ENCODE data around the gene DDRGK1.
"Not testable (repeated sequence)": the region's sequence is repeated elsewhere in the genome, so short reads cannot be mapped to it uniquely, and the experiment has no call there.

DDRGK1 gene

DNA sequence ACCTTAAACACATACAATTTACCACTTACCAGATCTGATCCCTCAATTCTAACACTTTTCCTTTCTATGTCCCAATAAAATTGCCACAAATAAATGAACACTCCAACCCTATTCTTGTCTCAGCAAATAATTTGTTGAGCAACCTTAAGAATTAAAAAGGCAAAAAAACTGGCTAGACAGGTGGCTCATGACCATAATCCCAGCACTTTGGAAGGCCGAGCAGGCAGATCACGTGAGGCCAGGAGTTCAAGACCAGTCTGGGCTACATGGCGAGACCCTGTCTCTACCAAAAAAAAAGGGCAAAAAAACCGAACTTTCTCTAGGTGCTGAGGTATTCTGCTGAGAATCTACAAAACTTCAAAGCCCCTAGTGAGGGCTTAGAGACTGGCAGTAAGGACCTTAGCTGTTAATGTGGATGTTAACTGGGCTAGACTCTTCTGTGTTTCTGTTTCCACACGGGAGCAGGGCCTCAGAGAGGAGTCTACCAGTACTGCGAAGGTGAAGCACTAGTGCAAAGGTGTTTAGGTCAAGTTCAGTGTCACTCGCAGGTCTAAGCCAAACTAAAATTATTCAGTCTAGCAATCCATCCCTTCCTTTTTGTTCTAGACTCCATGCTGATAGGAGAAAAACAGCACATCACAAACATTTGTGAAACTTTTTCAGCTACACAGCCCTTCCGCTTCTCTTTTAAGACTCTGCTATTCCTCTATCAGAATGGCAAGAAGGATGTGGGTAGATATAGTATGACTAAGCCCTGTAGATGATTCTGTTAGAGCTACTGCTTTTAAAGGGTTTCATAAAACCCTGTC lies 47.5 kb downstream of the DDRGK1 start:
- peaks cover 24 to 28% of the 10 kb centered on the region in 2 donors for H3K4me1 ChIP-seq (ENCODE audit: control insufficient read depth in 1 of 2, insufficient read depth in 2 of 2, low read length in 2 of 2)
- H3K36me3 ChIP-seq (ENCODE audit: control insufficient read depth in 1 of 2, insufficient read depth in 2 of 2, low read length in 2 of 2), result no peaks in the 10 kb centered on the region
- H3K4me3 ChIP-seq (ENCODE audit: low read depth in 1 of 2, low read length in 2 of 2), result no peak overlapping the region
- peak overlapping the region in 1 of 2 donors; percentile 28 for H3K9ac ChIP-seq (ENCODE audit: low read depth in 1 of 2, low read length in 2 of 2)
- H3K27me3 ChIP-seq (ENCODE audit: control insufficient read depth in 1 of 2, insufficient read depth in 2 of 2, low read length in 2 of 2), result no peaks in the 10 kb centered on the region
- no peaks in the 10 kb centered on the region for H3K9me3 ChIP-seq (ENCODE audit: control insufficient read depth in 1 of 2, low read length in 2 of 2)
- H3K27ac ChIP-seq (ENCODE audit: low read depth, low read length), result no peak overlapping the region

DNA sequence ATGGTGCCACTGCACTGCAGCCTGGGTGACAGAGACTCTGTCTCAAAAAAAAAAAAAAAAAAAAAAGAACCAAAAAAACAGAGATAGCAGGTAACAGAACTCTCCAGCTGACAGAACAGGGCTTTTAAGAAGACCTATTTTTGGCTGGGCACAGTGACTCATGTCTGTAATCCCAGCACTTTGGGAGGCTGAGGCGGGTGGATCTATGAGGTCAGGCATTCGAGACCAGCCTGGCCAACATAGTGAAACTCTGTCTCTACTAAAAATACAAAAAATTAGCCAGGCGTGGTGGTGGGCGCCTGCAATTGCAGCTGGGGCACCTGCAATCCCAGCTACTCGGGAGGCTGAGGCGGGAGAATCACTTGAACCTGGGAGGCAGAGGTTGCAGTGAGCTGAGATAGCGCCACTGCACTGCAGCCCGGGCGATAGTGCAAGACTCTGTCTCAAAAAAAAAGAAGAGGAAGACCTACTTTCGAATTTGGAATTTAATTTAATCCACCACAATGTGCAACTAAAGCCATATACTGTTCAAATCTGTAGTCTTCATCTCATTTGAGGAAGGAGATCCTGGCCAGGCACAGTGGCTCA lies 52.3 kb downstream of the DDRGK1 start:
- H3K9ac ChIP-seq (ENCODE audit: low read depth in 1 of 2, low read length in 2 of 2); H3K4me1 ChIP-seq (ENCODE audit: control insufficient read depth in 1 of 2, insufficient read depth in 2 of 2, low read length in 2 of 2); H3K9me3 ChIP-seq (ENCODE audit: control insufficient read depth in 1 of 2, low read length in 2 of 2); H3K27ac ChIP-seq (ENCODE audit: low read depth, low read length); H3K27me3 ChIP-seq (ENCODE audit: control insufficient read depth in 1 of 2, insufficient read depth in 2 of 2, low read length in 2 of 2); H3K4me3 ChIP-seq (ENCODE audit: low read depth in 1 of 2, low read length in 2 of 2): not testable (repeated sequence)
- peaks cover 11 to 34% of the 10 kb centered on the region in 2 donors for H3K36me3 ChIP-seq (ENCODE audit: control insufficient read depth in 1 of 2, insufficient read depth in 2 of 2, low read length in 2 of 2)

DNA sequence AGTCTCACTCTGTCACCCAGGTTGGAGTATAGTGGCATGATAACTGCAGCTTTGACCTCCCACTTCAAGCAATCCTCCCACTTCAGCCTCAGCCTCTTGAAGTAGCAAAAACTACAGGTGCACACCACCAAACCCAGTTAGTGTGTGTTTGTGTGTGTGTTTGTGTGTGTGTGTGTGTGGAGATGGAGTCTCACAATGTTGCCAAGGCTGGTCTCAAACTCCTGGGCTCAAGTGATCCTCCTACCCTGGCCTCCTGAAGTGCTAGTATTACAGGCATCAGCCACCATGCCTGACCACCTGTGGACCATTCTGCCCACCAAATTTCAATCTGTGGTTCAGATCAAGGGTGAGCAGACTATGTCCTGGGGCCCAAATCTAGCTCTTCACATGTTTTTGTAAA lies 53.6 kb downstream of the DDRGK1 start:
- no peaks in the 10 kb centered on the region for H3K9me3 ChIP-seq (ENCODE audit: control insufficient read depth in 1 of 2, low read length in 2 of 2)
- no peaks in the 10 kb centered on the region for H3K4me1 ChIP-seq (ENCODE audit: control insufficient read depth in 1 of 2, insufficient read depth in 2 of 2, low read length in 2 of 2)
- no peak overlapping the region for H3K27ac ChIP-seq (ENCODE audit: low read depth, low read length)
- no peak overlapping the region for H3K4me3 ChIP-seq (ENCODE audit: low read depth in 1 of 2, low read length in 2 of 2)
- no peak overlapping the region for H3K9ac ChIP-seq (ENCODE audit: low read depth in 1 of 2, low read length in 2 of 2)
- no peaks in the 10 kb centered on the region for H3K27me3 ChIP-seq (ENCODE audit: control insufficient read depth in 1 of 2, insufficient read depth in 2 of 2, low read length in 2 of 2)
- H3K36me3 ChIP-seq (ENCODE audit: control insufficient read depth in 1 of 2, insufficient read depth in 2 of 2, low read length in 2 of 2), result peaks cover 11 to 42% of the 10 kb centered on the region in 2 donors

DNA sequence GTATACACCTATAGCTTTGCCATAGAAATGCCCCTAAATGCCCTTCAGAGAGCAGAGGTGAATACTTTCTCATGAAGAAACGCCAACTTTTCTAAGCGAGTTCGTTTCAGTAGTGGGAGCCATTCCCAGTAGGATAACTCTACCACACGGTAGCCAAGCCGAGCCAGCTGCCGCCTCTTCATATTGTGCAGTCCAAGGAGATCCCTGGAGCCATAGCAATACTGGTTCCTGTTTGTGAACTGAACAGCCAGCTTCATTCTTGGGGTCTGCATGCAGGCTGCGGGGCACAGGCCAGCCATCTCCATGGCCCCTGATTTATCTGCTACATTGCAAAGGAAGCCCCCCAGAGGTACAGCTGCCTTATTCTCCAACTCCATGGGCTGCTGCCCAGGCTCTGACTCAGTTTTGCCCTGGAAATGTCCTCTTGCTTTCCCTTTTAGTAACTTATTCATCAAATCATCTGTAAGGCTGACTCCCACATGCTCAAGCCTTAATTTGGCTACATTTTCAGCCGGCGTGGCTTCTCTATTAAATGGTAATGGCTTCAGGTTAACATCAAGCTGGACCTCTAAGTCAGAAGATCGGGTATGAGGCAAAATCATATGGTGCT lies 57.6 kb downstream of the DDRGK1 start:
- no peaks in the 10 kb centered on the region for H3K4me1 ChIP-seq (ENCODE audit: control insufficient read depth in 1 of 2, insufficient read depth in 2 of 2, low read length in 2 of 2)
- H3K27me3 ChIP-seq (ENCODE audit: control insufficient read depth in 1 of 2, insufficient read depth in 2 of 2, low read length in 2 of 2), result no peaks in the 10 kb centered on the region
- H3K9ac ChIP-seq (ENCODE audit: low read depth in 1 of 2, low read length in 2 of 2), result no peak overlapping the region
- H3K4me3 ChIP-seq (ENCODE audit: low read depth in 1 of 2, low read length in 2 of 2), result no peak overlapping the region
- H3K9me3 ChIP-seq (ENCODE audit: control insufficient read depth in 1 of 2, low read length in 2 of 2), result no peaks in the 10 kb centered on the region
- peaks cover 11 to 44% of the 10 kb centered on the region in 2 donors for H3K36me3 ChIP-seq (ENCODE audit: control insufficient read depth in 1 of 2, insufficient read depth in 2 of 2, low read length in 2 of 2)
- H3K27ac ChIP-seq (ENCODE audit: low read depth, low read length), result no peak overlapping the region

DNA sequence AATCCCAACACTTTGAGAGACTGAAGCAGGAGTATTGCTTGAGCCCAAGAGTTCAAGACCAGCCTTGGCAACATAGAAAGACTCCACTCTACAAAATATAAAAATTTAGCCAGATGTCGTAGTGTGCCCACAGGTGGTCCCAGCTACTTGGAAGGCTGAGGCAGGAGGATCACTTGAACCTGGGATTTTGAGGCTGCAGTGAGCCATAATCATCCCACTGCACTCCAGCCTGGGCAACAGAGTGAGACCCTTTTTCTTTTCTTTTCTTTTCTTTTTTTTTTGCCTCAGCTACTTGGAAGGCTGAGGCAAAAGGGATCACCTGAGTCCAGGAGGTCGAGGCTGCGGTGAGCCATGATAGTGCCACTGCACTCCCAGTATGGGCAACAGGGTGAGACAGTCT lies 62.7 kb downstream of the DDRGK1 start:
- Histone ChIP-seq H3K27me3 (ENCODE audit: control insufficient read depth in 1 of 2, insufficient read depth in 2 of 2, low read length in 2 of 2) (no peaks in the 10 kb centered on the region), H3K9me3 (ENCODE audit: control insufficient read depth in 1 of 2, low read length in 2 of 2) (no peaks in the 10 kb centered on the region), H3K27ac (ENCODE audit: low read depth, low read length) (no peak overlapping the region), H3K36me3 (ENCODE audit: control insufficient read depth in 1 of 2, insufficient read depth in 2 of 2, low read length in 2 of 2) (peaks cover 0 to 6% of the 10 kb centered on the region in 2 donors), H3K9ac (ENCODE audit: low read depth in 1 of 2, low read length in 2 of 2) (no peak overlapping the region), H3K4me1 (ENCODE audit: control insufficient read depth in 1 of 2, insufficient read depth in 2 of 2, low read length in 2 of 2) (no peaks in the 10 kb centered on the region), H3K4me3 (ENCODE audit: low read depth in 1 of 2, low read length in 2 of 2) (no peak overlapping the region)
